Measurements from ENCODE around the gene KRT26.
"Not testable (repeated sequence)": the region's sequence is repeated elsewhere in the genome, so short reads cannot be mapped to it uniquely, and the experiment has no call there.

Gene KRT26

DNA sequence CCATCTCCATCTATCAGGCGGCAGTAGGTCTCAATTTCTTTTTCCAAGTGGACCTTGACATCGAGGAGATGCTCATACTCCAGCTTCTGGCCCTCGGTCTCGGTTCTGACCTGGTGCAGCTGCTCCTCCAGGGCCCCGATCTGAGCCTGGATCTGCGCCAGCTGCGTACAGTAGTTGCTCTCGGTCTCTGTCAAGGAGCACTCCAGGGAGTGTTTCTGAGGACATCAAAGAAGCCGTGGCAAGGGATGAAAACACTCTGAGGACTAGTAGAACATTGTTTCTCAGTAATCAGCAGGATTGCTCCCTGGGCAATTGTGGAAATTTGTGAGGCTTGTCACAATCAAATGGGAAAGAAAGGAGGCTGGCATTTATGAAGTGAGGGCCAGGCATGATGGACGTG is 21.8 kb upstream of the KRT26 start:
- DNase-seq, result no peak

DNA sequence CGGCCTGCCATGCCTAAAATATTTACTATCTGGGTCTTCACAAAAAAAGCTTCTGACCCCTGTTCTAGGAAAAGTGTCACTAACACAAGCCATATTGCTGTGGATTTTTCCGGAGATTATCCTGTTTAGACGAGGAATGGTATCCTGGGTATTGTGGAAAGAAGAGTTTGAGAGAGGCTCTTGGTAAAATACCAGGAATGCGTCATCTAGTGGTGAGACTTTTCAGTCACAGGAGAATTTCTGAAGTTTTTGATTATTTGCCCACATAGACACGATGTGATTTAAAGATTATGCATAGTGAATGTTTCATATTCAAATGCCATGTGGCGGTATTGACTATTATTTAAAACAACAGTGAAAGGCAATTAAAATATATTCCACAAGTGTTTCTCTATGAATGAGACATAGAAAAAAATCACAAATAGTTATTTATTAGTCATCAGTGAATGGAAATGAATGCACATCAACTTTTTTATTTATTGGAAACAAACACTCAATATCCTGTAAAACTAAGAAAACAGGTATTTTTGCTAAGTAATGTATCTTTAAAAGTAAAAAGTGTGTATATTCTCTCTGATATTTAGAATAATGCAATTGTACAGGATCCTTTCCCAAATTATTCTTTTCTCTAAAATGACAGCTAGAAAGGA is 19.9 kb upstream of the KRT26 start:
- peak; percentile 31 for DNase-seq

DNA sequence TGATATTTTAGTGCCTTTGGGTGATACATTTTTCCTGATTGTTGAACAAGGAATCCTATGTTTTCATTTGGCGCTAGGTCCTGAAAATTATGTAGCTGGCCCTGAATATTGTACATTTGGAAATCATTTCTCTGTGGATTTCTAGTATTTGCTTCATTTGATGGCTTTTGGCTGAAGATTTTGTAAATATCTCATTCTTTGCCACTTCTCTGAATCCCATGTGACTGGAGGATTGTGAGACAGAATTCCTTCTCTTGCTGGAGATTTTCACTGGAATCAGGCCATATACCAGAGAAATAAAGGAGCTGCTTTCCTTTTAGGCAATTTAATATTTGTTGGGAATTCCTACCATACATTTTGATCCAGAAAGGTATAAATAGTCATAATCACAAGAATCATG is 19.1 kb upstream of the KRT26 start:
- DNase-seq, result no peak

DNA sequence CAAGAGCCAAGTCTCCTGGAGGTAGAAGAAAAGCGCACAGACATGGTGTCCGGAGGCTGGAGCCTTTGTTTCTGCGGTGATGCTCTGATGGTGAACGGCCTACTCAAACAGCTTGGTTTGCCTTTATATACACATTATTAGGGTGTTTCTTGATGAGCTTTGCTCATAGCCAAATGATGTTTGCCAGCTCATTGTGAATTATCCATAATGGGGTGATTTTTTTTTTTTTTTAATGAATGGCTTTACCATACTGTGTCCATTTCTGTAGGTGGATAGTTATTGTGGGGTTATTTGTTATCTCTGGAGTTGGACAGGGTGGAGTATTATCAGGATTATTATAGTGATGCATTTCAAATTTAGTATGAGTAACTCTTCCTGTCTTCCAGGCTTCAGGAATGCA is 10.4 kb upstream of the KRT26 start, which contains the start of gene KRT27:
Gene KRT27 (minus strand): TSS at position 101 of the 400 bp plus-strand sequence. CDS start 57 bp downstream, at position 44.
- no peak for DNase-seq

DNA sequence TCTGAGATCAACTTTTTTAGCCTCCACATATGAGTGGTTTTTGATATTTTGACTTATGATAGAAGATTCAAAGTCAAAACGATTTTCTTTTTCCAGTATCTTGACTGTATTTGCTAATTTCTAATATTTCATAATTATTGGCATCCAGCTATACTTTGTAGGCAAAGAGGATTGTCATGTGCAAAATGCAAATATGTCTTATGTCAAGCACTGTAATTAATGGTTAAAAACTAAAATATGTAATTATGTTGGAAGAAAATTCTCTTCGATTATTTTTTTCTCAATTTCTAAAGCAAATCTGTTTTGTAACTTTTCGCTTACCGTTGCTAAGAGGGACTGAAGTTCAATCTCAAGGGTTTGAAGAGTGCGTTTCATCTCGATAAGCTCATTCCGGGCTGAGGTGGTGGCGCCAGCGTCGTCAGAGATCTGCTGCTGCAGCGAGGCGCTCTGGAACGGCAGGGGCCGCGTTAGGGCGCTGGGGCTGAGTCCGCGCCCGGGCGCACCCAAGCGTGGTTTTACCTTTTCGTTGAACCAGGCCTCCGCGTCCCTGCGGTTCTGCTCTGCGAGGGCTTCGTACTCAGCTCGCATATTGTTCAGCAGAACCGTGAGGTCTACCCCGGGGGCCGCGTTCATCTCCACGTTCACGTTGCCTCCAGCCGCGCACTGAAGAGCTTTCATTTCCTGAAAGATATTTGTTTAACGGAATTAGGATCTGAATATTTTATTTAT is 7.3 kb upstream of the KRT26 start:
- DNase-seq, result no peak

DNA sequence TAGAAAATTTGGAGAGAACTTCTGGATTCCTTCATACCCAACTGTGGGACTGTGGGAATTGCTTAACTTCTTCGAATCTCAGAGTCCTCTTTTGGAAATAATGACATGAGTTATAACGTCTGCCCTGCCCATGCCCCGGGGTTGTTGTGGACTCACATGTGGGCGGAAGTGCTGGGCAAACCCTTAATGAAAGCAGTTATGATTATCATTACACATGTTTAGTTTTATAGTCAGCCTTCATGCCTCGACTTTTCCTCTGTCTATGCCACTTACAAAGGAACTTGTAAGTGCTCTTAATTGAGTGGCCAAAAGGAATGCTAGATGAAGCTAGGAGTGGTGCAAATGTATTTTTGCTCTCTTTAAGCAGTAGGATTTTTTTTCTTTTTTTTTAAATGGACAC is 6.5 kb upstream of the KRT26 start:
- DNase-seq, result no peak

DNA sequence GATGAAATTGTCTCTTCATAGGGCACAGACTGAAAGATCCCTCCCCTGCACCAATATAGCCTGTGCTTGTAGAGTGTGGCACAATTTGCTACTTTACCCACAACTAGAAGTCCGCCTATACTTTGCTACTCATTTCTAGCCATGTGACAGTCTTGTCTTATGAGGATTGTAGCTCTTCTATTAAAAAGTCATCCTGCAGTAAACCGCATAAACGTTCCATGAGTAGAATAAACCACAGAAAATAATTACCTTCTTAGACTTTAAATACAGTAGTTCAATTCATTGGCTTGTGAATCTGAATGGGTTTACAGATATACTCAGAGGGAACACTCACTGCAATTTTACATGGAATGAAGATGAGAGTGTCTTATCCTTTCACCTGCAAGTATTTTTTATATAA is 6.0 kb upstream of the KRT26 start:
- no peak for DNase-seq

DNA sequence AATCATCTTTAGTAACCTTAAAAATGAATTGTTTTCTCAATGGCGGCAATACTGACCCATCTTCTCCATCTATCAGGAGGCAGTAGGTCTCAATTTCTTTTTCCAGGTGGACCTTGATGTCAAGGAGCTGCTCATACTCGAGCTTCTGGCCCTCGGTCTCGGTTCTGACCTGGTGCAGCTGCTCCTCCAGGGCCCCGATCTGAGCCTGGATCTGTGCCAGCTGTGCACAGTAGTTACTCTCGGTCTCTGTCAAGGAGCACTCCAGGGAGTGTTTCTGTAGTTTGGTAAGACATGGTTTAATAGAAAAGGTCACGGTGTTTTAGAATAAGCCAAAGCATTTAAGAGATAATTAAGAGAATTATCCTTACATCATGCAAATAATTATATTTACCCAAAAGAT is 5.5 kb upstream of the KRT26 start:
- DNase-seq, result no peak

DNA sequence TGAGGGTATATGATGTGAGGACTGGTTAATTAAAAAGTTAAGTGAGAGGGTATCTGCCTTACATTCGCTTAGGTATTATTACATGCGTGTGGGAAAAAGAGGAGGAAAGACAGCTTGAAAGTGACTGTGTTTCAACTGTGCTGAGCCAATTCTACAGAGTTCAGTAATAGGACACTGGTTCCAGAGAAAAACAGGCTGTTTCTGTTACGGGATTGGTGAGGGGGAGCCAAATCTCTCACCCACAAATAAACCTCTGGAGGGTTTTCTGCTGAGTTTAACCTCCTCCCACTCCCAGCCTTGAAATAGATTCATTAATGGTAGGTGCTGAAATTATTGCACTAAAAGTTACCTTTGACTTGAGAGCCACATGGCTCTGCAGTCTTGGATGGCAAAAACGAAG is 3.9 kb upstream of the KRT26 start:
- no peak for DNase-seq

DNA sequence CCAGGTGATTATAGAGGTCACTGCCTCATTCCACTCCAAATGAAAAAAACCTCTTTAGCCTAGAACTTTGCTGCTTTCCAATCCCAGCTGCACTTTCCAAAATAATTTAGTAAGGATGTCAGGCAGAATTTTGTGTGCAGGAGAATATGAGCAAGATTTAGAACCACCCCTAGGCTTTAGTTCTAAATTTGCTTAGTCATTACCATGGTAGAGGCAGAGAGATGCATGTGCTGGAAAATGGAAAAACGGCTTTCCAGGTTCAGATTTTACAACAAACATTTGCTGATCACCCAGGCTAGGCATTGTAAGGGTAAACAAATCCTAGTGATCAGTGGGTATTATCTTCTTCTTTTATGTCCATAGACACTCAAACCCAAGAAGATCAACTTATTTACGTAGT is 6.3 kb downstream of the KRT26 start:
- no peak for DNase-seq

DNA sequence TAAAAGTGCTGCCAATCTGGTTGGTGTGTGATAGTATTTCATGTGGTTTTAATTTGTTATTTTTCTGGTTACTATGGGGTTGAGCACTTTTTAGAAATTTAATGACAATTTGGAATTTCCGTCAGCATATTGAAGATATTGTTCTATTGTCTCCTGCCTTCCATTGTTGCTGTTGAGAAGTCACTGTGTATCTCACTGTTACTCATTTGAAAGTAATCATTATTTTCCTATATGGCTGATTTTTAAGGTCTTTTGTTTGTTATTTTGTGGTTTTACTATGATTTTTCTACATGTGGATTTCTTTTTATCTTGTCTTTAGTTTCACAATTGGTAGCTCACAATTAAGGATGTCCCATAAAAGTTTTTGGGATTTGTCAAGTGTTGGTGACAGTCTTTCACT is 8.2 kb downstream of the KRT26 start:
- no peak for DNase-seq

DNA sequence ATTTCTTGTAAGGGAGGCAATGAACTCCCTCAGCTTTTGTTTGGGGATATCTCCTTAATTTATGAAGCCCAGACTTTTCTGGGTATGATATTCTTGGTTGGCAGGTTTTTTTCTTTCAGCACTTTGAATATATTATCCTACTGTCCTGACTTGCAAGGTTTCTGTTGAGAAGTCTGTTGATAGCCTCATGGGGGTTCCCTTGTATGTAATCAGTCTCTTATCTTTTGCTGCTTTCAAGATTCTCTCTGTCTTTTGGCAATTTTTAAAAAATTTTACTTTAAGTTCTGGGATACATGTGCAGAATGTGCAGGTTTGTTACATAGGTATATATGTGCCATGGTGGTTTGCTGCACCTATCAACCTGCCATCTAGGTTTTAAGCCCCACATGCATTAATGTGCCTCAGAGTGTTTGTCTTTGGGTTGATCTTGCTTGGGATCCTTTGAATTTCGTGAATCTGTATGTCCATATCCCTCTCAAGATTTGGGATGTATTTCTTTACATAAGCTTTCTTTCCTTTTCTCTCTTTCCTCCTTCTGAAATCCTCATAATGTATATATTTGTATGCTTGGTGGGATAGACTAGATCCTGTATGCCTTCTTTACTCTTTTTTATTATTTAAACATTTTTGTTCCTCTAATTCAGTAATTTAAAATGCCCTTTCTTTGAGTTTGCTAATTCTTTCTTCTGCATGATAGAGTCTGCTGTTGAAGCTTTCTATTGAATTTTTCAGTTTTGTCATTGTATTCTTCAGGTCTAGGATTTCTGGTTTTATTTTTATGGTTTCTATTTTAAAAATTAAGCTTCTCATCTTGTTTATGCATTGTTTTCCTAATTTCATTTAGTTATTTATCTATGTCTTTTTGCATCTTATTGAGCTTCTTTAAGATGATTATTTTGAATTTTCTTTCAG is 11.6 kb downstream of the KRT26 start:
- DNase-seq, result no peak

DNA sequence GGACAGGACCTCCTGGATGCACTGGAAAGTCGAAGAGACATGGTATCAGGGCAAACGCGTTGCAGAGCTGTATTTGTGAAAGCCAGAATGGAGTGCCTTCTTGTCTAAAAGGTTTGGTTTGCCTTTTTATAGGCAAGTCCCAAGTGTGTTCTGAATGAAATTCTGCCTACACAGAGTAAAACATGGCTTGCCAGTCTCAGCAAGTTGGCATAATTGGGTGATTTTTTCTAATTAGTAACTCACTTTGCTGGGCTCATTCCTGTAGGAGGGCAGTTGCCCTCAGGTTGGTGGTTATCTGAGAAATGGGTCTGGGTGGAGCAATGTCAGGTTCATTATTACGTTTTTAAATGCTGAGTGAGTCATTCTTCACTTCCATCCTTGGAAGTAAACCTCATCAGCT is 16.8 kb downstream of the KRT26 start, which contains the start of gene KRT25:
Gene KRT25 (minus strand): TSS at position 101 of the 400 bp plus-strand sequence. CDS start 60 bp downstream, at position 41.
- DNase-seq, result no peak

DNA sequence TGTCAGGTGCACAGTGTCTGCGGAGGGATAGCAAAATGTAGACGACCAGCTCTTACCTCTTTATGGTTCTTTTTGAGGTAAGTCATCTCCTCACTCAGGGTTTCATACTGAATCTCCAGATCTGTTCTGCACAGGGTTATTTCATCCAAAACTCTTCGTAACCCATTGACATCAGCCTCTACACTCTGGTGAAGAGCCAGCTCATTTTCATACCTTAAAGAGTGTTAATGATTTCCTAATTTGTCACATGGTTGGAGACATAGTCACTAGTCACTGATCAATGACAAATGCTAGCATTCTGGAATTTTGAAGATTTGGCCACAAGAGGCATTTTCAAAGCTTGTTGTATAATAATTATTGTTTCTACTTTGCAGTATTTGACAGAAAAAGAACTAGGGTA is 18.2 kb downstream of the KRT26 start:
- no peak for DNase-seq

DNA sequence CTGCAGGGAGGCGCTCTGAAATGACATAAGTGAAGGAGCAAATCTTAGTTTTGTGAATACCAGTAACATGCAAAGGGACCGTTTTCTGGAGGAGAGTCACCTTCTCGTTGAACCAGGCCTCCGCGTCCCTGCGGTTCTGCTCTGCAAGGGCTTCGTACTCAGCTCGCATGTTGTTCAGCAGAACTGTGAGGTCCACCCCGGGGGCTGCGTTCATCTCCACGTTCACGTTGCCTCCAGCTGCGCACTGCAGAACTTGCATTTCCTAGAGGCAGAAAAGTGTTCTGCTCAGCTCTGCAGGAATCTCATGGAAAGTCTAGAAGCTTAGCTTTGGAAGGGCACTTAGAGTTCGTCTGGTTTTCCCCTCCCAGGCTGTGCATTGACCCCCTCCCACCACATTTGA is 20.9 kb downstream of the KRT26 start:
- DNase-seq, result no peak

DNA sequence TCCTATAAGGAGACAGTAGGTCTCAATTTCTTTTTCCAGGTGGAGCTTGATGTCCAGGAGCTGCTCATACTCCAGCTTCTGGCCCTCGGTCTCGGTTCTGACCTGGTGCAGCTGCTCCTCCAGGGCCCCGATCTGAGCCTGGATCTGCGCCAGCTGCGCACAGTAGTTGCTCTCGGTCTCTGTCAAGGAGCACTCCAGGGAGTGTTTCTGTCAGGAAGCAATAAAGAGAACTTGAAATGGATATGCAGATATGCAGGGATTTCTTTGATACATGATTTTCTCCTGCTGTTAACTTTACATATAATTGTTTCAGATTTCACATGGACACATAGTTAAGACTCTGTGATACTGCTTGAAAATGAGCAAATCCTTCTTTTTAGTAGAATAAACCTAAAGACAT is 21.6 kb downstream of the KRT26 start:
- no peak for DNase-seq

DNA sequence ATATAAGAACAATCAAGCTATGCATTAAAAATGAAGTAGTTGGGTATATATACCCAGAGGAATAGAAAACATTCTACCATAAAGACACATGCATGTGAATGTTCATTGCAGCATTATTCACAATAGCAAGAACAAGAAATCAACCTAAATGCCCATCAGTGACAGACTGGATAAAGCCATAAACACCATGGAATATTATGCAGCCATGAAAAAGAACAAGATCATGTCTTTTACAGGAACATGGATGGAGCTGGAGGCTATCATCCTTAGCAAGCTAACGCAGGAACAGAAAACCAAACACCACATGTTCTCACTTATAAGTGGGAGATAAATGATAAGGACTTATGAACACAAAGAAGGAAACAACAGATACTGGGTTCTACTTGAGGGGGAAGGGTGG is 23.3 kb downstream of the KRT26 start:
- DNase-seq, result not testable (repeated sequence)

DNA sequence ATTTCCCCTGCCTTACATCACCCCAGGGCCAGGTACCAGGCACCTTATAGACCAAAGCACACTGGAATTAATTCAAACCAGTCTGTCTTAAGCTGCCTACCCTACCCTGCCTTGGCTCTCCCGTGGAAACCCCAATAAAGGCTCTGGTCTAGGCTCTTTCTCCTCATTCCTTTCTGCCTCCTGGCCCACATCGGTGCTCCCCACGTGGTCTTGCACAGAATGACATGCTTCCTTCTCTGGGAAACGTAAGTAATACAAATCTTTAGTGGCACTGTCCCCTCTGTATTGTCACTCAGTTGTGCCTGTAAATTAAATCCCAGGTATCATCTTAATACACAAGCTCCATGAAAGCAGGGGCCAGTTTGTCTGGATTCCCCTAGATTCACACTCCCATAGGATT is 33.4 kb downstream of the KRT26 start:
- no peak for DNase-seq

DNA sequence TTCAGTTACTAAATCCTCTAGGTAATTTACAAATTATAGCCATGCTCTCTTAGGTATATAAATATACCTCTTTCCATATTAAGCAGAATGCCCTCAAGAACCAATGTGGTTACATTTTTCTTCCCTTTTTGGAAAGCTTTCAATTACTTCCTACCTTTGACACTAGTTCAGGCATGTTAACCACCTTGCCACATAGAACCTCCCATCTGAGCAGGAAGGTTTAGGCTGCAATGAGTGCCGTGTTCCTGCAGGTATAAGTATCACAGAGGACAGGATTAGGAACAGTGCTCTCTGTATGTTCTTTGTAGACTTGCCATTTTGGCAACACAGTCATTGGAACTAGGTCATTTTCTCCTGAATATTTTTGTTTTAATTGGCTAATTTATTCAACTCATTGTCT is 37.0 kb downstream of the KRT26 start:
- DNase-seq, result no peak

DNA sequence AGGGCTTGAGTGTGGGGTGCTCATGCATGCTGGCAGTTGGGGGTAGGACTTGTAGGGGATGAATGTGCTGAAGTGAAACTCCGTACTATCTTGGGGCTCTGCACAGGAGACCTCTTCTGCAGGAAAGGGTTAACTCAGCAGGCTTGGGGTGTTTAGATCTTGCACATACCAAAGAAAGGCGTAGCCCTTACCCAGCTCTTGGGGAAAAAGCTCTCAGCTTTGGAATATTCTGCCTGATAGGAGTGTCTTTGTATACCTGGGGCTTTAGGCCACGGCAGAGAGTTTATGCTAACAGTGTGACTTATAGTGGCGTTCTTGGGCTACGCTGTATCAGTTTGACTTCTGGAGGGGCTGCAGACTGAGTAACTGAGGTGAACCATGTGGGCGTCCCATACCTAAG is 38.0 kb downstream of the KRT26 start:
- no peak for DNase-seq

DNA sequence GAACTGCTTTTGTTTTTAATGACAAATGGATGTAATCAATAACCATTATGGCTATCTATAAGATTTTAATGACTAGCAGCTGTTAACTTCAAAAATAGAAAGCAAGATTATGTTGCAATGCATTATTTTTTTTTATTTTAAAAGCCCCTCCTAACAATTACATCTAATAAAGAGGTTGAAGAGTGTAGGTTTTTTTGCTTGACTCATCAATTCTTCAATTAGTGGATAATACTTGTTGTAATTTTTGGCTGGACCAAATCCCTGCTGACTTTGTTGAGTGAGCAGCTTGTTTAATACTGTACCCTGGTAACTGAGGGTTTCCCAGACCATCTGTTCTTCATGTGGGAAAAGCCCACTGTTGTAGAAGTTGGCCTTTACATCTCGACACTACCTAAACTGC is 41.0 kb downstream of the KRT26 start:
- DNase-seq, result no peak

DNA sequence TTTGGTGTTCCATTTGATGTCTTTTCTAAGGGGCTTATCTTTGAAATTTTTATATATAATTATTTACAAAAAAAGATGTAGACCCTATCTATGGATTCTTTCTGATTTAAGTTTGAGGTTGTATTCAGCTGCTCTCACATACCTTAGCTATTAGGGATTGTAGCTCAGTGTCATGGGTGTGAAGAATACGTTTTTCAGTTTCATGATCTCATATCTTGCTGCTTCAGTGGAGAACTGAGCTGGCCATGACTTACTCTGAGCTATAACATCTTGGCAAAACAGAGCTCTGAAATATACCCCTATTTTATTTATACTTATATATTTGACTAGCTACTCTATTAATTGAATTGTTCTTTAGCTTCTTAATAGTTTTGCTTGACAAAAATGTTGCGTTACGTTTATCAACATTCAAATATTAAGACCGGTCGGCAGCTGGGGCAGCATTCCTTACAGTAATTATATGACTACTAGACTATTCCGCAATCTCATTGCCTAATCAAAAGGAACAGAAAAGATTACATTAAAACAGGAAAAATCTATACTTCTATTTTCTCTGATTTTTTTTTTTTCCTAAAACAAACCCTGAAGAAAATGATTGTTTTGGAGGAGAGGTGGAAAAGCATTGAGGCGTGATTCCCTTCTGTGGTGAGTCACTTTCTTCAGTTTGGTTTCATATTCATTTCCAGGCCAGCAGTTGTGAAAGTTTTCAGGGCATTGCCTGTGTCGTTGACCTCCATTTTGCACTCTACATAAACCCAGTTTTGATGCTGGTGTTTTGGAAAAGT is 44.4 kb downstream of the KRT26 start:
- peak; percentile 10 for DNase-seq

DNA sequence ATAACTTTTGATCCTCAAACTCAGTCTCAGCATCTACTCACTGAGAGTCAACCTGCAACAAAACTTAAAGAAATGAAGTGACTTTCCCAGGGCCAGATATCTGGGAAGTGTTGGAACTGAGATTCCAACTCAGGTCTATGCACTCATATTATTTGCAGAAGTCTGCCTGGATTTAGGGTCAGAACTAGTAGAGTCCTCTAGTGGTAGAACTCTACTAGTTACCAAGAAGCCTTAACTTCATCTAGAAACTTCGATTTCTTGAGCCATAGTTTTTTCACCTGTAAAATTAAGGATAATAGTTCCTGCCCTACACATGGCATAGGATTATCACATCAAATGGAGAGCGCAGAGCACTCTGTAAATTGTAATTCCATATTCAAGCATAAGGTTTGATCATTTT is 45.1 kb downstream of the KRT26 start:
- no peak for DNase-seq

Data from fibroblast of skin of abdomen (primary cell).